ENCODE measurements around the gene CETN3.

CETN3 gene

DNA sequence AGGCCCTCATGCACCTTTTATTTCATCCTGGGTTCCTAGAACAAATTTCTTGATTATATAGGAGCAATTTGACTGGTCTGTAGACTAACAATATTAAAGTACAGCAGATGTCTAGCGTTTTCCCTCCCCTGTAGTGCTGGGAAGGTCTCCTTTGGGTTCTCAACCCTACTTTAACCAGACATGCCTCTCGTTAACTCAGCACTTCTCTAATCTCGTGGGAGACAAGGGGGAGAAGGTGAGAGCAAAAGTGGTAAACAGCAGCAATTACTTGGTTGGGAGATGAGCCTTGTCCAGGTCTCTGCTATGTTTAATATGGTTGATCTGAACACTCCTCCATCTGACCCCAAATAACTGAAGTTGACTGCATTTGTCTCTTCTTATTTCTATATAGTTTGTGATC lies 22.0 kb downstream of the CETN3 start:
- in situ Hi-C loops (cut with MboI; ENCODE audit: low sequenced_read_pairs, unreplicated experiment), result no loop called here
- TF ChIP-seq, protein P1, sequence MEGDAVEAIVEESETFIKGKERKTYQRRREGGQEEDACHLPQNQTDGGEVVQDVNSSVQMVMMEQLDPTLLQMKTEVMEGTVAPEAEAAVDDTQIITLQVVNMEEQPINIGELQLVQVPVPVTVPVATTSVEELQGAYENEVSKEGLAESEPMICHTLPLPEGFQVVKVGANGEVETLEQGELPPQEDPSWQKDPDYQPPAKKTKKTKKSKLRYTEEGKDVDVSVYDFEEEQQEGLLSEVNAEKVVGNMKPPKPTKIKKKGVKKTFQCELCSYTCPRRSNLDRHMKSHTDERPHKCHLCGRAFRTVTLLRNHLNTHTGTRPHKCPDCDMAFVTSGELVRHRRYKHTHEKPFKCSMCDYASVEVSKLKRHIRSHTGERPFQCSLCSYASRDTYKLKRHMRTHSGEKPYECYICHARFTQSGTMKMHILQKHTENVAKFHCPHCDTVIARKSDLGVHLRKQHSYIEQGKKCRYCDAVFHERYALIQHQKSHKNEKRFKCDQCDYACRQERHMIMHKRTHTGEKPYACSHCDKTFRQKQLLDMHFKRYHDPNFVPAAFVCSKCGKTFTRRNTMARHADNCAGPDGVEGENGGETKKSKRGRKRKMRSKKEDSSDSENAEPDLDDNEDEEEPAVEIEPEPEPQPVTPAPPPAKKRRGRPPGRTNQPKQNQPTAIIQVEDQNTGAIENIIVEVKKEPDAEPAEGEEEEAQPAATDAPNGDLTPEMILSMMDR (IDR thresholded peaks at IDR 0.05; ENCODE audit: borderline replicate concordance, control extremely low read depth, extremely low read depth, insufficient read depth, missing control alignments), result no peak
- no peak for DNase-seq (ENCODE audit: low spot score)

DNA sequence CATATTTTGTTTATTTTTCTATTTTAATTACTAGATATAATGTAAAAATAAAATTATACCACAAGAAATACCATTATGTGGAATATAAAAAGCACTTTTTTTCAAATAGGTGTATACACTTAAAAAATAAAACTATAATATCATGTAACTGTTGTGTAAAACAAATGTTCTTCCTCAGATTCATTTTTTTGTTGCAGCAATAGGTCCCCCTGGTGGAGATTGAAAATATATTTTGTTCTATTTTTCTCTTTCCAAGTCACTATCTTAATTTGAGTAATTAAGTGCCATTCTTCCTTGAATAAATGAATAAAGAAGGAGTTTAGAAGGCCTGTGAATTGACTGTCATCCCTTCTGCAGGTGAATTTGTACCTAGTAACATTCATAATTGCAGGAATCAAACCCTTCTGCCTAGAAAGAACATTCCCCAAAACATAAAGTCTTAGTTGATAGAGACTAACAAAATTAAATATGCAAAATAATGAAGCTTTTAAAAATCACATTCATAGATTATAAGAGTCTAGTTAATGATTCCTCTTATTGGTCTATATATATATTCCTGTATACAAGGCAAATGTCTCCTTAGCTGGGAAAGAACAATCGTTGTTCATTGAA lies 23.4 kb downstream of the CETN3 start:
- DNase-seq (ENCODE audit: low spot score), result no peak
- TF ChIP-seq, protein P1 (IDR thresholded peaks at IDR 0.05; ENCODE audit: borderline replicate concordance, control extremely low read depth, extremely low read depth, insufficient read depth, missing control alignments), result no peak
- in situ Hi-C loops (cut with MboI; ENCODE audit: low sequenced_read_pairs, unreplicated experiment), result no loop called here

- TF ChIP-seq, protein P1 (IDR thresholded peaks at IDR 0.05; ENCODE audit: borderline replicate concordance, control extremely low read depth, extremely low read depth, insufficient read depth, missing control alignments), result no peak
- in situ Hi-C loops (cut with MboI; ENCODE audit: low sequenced_read_pairs, unreplicated experiment), result no loop called here
- DNase-seq (ENCODE audit: low spot score), result no peak
Observed at GRCh38 chr5:90384389-90384788, 25.2 kb downstream of the CETN3 start.

- DNase-seq (ENCODE audit: low spot score), result no peak
- in situ Hi-C loops (cut with MboI; ENCODE audit: low sequenced_read_pairs, unreplicated experiment), result no loop called here
- TF ChIP-seq, protein P1 (IDR thresholded peaks at IDR 0.05; ENCODE audit: borderline replicate concordance, control extremely low read depth, extremely low read depth, insufficient read depth, missing control alignments), result no peak
Observed at GRCh38 chr5:90383903-90384302, 25.7 kb downstream of the CETN3 start.

- no peak for DNase-seq (ENCODE audit: low spot score)
- TF ChIP-seq, protein P1 (IDR thresholded peaks at IDR 0.05; ENCODE audit: borderline replicate concordance, control extremely low read depth, extremely low read depth, insufficient read depth, missing control alignments), result no peak
- in situ Hi-C loops (cut with MboI; ENCODE audit: low sequenced_read_pairs, unreplicated experiment), result no loop called here
Observed at GRCh38 chr5:90381213-90381929, 28.2 kb downstream of the CETN3 start.

- in situ Hi-C loops (cut with MboI; ENCODE audit: low sequenced_read_pairs, unreplicated experiment), result no loop called here
- TF ChIP-seq, protein P1 (IDR thresholded peaks at IDR 0.05; ENCODE audit: borderline replicate concordance, control extremely low read depth, extremely low read depth, insufficient read depth, missing control alignments), result no peak
- DNase-seq (ENCODE audit: low spot score), result no peak
Observed at GRCh38 chr5:90379652-90380051, 29.9 kb downstream of the CETN3 start.
